SIG-M5 treated with dmso at 0.1 percent for 504 hours (cell line): ENCODE results near the gene NUDT4B.
"Not testable (repeated sequence)": the region's sequence is repeated elsewhere in the genome, so short reads cannot be mapped to it uniquely, and the experiment has no call there.

Source experiments
- DNase-seq: peaks from one replicate; lab custom pipeline; 2025; ENCODE audit not compliant: unreplicated experiment; lab: John Stamatoyannopoulos, UW

NUDT4B gene

DNA sequence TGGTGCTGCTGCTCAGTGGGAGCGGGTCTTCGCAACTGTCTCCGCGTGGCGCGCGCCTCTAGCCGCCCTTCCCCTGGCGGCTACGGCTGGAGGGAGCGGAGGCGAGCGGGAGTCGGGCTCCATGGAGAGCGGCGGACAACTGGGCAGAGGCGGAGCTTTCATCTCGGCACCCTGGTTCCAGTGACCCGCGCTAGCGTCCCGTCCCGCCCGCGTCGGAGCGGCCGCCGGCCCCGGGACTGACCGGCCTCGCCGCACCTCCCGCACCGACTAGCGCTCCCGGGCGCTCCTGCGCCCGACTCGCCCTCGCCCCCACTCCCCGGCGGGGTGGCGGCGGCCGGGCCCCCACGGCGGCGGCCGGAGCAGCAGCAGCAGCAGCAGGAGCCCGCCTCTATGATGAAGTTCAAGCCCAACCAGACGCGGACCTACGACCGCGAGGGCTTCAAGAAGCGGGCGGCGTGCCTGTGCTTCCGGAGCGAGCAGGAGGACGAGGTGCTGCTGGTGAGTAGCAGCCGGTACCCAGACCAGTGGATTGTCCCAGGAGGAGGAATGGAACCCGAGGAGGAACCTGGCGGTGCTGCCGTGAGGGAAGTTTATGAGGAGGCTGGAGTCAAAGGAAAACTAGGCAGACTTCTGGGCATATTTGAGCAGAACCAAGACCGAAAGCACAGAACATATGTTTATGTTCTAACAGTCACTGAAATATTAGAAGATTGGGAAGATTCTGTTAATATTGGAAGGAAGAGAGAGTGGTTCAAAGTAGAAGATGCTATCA is at the start of gene NUDT4B:
Gene NUDT4B (plus strand): TSS at position 212 of the 772 bp plus-strand sequence. CDS start 179 bp downstream, at position 391.
- not testable (repeated sequence) for DNase-seq

DNA sequence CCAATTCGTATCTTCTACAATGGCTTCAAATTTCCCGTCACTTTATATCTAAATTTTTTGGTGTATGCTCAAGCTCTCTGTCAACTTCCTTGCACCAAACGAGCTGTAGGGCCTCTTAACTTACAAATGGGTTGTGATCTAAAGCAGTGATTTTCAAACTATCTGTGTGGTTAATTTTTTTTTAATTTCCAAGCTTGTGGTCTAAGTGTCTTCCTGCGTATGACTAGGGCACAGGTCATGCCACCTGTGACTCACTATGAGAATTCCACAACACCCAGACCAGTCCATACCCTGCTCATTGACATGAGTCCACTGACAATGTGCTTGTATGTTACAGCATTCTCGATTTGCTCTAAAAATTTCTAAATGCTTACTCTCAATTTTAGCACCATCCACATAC is 49.2 kb upstream of the NUDT4B start:
- not testable (repeated sequence) for DNase-seq

DNA sequence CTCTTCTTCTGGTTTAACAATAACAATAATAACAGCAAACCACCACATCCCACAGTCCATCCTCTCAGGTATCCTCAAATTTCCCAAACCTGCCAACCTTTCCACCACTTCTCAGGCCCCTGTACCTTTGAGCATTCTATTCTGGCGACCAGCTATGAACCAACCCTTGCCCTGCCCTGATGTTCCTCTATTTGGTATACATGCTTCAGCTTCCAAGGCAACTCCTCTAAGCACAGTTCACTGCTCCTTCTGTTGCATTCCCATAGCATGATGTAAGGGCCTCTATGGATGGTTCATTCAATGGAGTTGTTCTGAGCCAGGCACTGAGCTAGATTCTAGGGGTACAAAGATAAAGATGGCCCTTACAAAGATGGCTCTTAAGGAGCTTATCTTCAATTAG is 46.3 kb upstream of the NUDT4B start:
- not testable (repeated sequence) for DNase-seq

DNA sequence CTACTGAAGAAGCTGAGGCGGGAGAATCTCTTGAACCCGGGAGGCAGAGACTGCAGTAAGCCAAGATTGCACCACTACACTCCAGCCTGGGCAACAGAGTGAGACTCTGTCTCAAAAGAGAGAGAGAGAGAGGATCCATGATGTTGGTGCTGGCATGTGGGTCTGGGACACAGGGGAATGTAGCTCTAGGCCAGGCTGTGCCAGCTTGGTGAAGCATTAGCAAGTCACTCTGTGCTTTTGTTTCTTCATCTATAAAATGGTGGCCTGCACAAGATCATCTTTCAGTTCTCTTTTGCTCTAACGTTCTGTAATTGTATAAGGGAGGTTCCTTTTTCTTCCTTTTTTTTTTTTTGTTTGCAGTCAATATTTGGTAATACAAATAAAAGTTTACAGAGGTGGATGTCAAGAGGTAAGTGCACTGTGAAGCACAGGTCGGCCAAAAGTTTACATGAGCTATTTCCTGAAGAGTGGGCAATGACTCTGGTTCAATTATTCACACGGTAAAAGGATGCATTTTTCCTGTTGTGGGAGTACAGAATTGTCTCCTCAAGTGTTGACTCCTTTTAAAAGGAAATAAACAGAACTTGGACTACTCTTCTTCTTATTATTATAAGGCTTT is 44.5 kb upstream of the NUDT4B start:
- DNase-seq, result not testable (repeated sequence)

DNA sequence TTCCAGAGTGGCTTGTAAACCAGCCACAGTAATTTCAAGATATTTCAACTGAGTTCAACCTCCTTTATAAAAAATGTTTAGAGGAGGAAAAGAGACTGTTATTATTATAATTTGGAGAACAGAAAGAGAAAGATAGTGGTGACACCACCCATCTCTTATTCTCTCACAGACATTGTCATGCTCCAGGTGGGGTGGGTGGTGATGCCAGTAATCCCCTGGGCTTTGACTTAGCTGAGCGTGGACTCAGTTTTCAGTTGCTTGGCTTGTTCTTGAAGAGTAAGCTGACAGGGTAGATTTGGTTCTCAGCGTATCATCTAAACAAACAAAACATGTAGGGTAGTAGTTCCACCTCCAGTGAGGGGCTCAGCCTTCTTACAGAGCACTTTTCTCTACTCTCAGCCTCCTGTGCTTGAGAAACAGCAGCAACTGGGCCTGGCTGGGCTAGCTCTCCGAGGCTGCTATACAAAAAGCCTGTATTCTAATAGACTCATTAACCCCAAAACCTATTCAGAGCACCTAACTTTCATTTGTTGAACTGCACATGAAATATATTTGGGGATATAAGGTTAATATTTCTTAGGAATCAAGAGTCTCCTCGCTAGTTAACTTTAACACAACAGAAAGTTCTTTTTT is 43.1 kb upstream of the NUDT4B start:
- not testable (repeated sequence) for DNase-seq

DNA sequence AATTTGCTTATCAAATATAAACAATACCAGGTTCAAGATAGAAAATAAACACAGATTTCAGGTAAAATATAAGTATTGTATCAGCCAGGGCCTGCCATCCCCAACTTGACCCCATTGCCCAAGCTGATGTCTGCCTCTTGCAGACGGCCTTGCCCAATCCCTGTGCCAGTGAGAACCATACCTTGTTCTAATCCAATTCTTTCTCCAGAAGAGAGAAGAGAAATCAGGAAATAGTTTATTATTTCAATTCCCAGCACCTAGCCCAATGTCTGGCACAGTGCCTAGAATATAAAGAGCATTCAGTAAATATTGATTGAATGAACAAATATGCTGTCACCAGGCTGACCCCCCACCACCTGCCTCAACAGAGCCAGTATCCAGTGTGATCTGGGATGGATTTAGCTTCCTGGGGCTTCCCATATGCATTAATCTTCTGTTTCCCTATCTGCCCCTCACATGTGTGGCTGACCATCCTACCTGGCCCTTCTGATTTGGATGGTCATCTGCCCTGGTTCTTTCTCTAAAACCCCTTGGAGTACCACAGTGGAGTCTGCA is 39.7 kb upstream of the NUDT4B start:
- not testable (repeated sequence) for DNase-seq

DNA sequence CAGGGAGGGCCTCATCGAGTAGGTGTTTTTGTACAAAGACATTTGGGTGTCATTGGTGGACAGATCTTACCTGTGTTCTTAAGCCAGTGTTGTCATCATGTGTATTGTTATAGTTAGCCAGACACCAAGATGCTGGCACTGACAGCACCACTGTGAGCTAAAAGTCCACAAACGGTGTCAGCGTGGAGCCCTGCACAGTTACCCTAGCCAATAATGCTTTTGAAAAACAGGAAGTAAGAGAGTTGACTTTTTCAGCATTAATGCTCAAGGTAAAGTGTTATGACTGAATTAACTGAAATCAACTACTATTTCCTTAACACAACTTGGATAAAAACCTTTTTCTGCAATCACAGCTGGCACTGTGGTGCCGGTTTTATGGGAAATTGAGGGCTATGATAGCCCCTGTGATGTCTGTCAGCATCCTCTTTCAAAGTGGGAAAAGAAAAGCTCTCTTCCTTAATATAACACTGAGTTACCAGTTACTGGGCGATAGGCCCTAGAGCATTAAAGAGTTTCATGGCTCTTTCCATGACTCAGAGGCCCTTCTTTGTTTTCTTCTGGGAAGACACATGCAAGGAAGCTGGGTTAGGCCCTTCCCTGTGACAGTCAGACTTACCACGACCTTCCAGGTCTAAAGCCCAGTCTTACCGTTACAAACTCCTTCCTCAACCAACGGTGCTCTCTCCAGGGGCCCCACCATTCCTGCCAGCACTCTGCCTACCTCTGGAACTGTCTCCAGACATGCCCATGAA is 37.6 kb upstream of the NUDT4B start:
- not testable (repeated sequence) for DNase-seq

DNA sequence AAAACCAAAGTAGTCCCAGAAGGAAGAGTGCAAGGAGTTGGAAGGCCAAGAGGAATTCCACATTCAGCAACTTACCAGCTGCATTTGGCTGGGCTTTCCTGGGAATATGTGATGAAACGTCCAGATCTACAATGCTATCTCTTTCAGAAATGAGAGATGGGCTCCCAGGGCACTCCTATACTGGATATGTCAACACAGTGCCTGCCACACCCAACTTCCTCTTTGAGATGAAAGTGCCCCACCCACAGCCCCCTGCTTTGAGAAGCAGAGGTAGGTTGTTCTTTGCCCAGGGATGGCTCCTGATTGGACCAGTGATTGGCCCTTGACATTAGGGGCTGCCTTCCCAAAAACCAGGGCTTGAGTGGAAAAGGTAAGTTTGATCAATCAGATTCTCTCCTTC is 36.2 kb upstream of the NUDT4B start:
- DNase-seq, result not testable (repeated sequence)

DNA sequence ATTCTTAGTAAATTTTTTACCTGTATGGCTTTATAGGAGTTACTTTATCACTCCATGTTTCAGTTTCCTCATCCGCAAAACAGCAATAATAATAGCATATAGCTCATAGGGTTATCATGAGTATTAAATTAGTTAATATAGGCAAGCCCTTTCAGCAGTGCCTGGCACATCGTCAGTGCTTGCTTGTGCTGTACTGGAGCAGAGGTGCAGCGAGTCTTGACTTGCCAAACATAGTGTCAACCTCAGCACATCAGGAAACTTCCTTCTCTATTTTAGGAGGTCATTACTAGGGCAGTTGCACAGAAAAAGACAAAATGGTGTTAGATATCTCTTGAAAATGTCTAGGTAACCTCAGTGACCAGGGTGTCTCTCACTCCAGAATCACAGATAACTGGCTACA is 33.1 kb upstream of the NUDT4B start:
- not testable (repeated sequence) for DNase-seq

DNA sequence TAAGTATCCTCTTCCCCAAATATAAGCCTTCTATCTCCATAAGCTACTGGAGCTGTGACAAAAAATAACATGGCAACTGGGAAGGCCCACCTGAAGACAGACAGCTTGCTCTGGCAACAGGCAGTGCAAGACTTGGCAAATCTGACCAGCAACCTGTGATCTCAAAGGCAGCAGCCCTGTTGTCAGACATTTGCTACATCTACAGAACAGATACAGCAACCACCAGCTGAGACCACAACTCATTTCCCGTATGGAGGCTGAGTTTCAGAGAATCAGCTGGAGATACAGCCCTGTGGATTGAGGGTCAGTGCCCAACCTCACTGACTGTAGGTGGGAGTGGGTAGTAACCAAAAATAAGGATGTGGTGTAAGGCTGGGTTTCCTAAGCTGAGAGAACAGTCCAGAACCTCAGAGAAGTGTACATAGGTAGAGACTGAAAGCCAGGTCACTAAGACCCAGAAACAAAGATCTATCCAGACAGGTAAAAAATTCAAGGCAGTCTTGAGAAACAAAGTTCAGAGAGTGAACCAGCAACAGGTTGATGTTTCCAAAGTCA is 31.5 kb upstream of the NUDT4B start:
- not testable (repeated sequence) for DNase-seq

DNA sequence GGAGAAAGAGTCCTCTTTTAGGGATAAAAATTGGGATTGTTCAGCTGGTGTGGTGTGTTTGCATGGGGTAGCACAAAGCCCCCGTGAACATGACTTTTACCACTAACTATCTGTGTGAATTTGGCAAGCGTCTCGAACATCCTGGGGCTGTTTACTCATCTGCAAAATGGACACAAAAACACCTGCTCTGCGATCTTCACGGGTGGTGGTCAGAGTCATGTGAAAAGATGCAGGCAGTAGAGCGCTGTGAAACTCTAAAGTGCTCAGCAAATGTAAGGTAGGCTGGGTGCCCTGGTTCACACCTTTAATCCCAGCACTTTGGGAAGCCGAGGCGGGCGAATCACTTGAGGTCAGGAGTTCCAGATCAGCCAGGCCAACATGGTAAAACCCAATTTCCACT is 27.7 kb upstream of the NUDT4B start:
- not testable (repeated sequence) for DNase-seq

DNA sequence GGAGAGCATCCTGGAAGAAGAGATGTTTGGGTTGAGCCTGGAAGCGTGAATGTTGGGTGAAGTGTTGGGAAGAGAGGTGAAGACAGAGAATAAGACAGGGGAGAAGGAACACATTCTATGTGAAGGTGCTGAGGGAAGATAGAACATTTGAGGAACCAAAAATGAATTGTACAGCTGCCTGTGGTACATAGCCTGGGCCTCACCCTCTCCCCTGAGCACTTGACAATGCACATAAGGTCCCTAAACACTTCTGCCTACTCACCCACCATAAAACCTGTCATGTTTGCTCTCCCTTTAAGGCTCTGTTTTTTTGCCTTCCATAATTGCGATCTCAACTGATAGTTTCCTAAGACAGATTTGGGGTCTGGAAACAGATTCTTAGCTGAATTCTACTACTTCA is 25.8 kb upstream of the NUDT4B start:
- not testable (repeated sequence) for DNase-seq

DNA sequence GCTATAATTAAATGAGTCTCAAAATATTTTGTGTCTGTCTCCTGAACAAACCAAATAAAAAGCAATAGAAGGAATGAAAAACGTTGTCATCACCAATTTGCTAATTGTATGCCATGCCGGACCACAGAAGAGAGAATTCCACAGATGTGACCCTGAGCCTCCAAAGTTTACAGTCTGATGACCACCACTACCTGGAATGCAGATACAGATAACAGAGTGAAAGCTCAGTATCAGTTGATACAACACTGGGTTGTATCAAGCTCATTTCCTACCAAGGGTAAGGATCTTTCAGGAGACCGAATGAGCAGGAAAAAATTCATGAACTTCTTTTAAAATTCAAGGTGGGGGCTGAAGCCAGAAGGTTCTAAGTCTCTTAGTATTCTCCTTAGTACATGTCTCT is 25.1 kb upstream of the NUDT4B start:
- not testable (repeated sequence) for DNase-seq

DNA sequence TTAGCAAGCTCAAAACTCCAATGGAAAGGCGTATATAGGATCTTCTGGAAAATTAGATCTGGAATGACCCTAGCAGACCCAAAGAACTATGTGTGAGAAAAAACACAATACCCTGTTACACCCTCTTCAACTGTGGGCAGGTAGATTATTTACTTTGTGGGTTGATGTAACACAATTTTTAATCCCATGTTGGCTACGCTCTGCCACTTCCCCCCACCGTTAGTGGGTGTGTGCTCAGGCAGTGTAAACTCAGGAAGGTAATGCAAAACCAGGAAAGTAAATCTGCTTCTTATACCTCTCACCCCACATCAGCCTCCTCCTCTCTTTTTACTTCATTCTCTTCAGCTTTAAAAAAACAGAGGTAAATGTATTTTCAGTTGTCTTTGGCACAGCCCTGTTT is 23.7 kb upstream of the NUDT4B start:
- not testable (repeated sequence) for DNase-seq

DNA sequence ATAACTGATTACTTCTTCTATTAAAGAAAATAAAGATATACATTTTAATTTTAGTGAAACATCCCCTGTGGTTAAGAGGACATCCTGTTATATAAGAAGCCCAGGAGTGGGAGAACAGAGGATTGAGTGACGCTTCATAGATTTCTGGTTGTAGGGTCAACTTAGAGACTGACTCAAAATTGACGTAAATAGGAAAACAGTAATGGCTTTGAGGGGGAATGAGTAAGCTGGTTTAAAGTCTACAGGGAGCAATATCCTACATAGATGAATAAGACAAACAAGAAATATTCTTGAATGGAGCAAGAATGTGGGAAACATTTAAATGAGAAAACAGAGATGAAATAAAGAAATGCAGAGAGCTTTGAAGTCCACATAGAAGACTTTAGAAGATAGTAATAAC is 20.7 kb upstream of the NUDT4B start:
- not testable (repeated sequence) for DNase-seq

DNA sequence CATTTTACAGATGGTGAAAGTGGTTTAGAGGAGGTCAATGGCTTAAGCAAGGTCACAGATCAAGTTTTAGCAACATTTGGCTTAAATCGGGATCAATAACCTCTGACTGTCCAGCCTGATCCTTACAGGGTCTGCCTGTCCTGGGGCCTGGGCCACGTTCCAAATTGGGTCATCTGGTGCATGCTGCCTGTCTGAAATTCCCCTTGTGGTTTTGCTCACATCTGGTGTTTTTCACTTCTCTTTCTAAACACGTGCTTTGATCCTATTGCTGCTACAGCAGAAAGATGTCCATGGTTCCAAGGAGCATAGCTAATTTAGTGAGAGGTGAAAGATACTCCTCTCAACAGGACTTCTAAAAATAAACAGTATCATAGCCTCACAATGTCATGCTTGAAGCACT is 19.4 kb upstream of the NUDT4B start:
- DNase-seq, result not testable (repeated sequence)

DNA sequence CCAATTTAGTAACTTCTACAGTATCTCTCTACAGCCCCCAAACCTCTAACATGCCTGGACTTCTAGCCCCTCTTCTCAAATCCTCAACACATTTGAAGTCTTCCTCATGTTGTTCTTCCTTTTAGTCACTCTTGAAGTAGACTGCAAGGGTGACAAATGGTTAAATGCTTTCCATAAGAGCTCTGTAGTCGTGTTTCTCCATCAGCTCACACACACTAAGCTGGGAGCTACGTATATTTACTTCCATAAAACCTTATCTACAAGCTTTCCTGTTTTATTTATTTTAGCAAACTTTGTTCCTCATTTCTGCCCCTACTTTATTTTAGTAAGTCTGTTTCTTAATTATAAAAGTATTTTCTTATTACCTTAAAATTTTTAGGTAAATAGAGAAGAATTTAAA is 19.0 kb upstream of the NUDT4B start:
- not testable (repeated sequence) for DNase-seq

DNA sequence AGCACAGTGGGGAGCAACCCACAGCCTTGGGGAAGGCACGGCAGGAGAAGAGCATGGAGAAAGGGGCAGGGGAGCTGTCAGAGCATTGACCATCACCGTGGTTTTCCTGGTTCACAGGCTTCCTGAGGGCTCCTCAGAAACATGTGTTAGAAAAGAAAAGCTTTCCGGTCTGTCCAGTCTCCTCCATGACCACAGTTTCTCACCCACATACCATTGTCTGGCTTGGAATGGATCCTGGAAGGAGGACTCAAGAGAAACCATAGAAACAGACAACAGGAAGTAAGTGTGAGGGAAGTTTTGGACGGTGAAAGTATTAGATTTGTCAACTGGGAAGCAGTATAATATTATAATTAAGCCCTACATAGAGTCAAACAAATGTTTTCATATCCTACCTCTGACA is 16.3 kb upstream of the NUDT4B start:
- not testable (repeated sequence) for DNase-seq

DNA sequence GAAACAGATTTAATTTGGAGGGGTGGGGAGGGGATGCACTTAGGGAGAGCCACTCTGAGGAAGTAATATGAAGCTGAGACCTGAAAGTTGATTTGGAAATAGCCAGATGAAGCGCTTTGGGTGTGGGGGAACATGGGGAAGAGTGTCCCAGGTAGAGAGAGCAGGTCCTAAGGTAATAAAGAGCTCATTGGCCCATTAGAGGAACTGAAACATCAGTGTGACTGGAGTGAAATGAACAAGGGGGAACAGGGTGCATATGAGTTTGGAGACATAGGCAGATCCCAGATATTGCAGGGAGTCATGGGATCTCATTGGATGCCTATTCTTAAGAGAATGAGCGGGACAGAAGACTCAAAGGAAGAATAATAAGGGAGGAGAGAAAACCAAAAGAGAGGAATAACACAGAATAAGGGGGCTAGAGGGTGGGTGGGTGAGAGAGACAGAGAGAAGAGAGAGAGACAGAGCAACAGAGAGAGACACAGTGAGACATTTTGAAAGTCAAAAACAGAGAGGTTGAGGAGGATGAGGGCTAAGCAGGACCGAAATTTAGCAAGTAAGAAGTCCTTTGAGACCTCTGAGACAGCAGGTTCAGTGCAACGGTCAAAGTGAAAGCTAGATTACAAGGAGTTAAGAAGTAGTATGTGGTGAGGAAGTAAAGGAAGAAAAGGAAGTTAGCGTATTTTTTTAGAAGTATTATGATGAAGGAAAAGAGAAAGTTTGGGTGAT is 14.8 kb upstream of the NUDT4B start:
- not testable (repeated sequence) for DNase-seq

DNA sequence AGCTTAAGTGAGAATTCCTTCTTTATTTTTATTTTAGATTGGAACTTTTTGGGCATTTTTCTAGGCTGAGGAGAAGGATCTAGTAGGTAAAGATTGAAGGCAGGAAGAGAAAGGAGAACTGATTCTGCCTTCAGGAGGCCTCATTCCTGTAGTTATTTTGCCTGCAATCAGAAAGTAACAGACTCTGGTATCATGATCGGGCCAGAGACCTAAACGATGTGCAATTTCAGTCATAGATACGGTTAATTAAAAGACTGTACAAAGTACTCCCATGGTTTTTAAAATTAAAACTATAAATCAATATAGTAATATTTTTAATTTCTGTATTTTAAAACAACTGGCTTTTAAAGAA is 14.3 kb upstream of the NUDT4B start:
- DNase-seq, result not testable (repeated sequence)
